Retinal pigment epithelial cell (primary cell): ENCODE measurements around the gene SP6.

Source experiments
- DNase-seq: peaks from one replicate; pipeline ENCODE4 v3.0.0-alpha.2; 2010; ENCODE audit warnings: low read depth
- H3K4me3 ChIP-seq: 2 replicates; pipeline ENCODE4 v1.5.1; 2011; ENCODE audit warnings: mild to moderate bottlenecking, low read length, control low read depth, moderate library complexity
- CTCF ChIP-seq: conservative IDR thresholded peaks from 2 replicates; pipeline ENCODE4 v1.5.1; 2011; ENCODE audit warnings: low read depth, low read length, control low read depth, inconsistent platforms

Gene SP6

GRCh38 chr17:47797797-47798196, 53.2 kb downstream of the SP6 start:
- no peak for TF ChIP-seq CTCF
- H3K4me3 ChIP-seq: no peak overlapping the region
- no peak for DNase-seq
